ENCODE results near the gene ATP2B2. TPM values are rescaled to one million over a fixed set of nuclear protein-coding genes. Genes with fewer than 3 reads are reported as not detected.

The ATP2B2 gene
- total RNA-seq, 4 donors from 2014 or later: not detected

DNA sequence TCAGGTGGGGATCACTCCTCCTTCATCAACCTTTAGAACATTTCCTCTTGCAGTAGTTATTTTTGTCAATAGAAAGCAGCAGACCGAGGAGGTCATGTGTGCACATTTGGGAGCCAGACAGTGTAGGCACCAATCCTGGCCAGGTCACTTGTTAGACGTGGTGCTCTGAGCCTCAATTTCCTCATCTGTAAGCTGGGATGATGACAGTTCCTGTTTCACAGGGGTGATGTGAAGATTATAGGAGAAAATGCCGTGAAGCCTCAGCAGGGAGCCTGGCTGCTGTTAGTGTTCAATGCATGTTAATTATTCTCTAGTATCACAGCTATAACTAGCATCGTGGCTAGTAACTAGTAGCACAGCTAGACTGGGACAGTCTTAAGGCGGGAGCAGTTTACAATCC is 64.7 kb downstream of the ATP2B2 start:
- TF ChIP-seq POLR2A (IDR thresholded peaks at IDR 0.05) (no peak), EP300 (IDR thresholded peaks at IDR 0.05; ENCODE audit: low read depth) (no peak), POLR2AphosphoS5 (IDR thresholded peaks at IDR 0.05) (no peak)
- TF ChIP-seq, protein P1, sequence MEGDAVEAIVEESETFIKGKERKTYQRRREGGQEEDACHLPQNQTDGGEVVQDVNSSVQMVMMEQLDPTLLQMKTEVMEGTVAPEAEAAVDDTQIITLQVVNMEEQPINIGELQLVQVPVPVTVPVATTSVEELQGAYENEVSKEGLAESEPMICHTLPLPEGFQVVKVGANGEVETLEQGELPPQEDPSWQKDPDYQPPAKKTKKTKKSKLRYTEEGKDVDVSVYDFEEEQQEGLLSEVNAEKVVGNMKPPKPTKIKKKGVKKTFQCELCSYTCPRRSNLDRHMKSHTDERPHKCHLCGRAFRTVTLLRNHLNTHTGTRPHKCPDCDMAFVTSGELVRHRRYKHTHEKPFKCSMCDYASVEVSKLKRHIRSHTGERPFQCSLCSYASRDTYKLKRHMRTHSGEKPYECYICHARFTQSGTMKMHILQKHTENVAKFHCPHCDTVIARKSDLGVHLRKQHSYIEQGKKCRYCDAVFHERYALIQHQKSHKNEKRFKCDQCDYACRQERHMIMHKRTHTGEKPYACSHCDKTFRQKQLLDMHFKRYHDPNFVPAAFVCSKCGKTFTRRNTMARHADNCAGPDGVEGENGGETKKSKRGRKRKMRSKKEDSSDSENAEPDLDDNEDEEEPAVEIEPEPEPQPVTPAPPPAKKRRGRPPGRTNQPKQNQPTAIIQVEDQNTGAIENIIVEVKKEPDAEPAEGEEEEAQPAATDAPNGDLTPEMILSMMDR (IDR thresholded peaks at IDR 0.05): no peak
- in situ Hi-C loops (cut with MboI; ENCODE audit: low pct_ligation_motif_present in 1 of 4, low pct_unique_long_range_greater_than_20kb in 1 of 4, low sequenced_read_pairs in 3 of 4): no loop called here
- Histone ChIP-seq H3K4me1 (no peaks in the 10 kb centered on the region), H3K36me3 (no peaks in the 10 kb centered on the region), H3K4me3 (no peak overlapping the region), H3K27ac (no peak overlapping the region), H3K27me3 (no peaks in the 10 kb centered on the region), H3K9me3 (no peaks in the 10 kb centered on the region)
- intact Hi-C loops (cut with DNase I; ENCODE audit: low total_unique reads): no loop called here
- WGBS, 2 donors (ENCODE audit: low coverage in 1 of 2): 67% methylated on average over 5 of the region's 5 CpGs; no CpG with 5 or more reads in 1 of the 2 donors
- no peak for DNase-seq

DNA sequence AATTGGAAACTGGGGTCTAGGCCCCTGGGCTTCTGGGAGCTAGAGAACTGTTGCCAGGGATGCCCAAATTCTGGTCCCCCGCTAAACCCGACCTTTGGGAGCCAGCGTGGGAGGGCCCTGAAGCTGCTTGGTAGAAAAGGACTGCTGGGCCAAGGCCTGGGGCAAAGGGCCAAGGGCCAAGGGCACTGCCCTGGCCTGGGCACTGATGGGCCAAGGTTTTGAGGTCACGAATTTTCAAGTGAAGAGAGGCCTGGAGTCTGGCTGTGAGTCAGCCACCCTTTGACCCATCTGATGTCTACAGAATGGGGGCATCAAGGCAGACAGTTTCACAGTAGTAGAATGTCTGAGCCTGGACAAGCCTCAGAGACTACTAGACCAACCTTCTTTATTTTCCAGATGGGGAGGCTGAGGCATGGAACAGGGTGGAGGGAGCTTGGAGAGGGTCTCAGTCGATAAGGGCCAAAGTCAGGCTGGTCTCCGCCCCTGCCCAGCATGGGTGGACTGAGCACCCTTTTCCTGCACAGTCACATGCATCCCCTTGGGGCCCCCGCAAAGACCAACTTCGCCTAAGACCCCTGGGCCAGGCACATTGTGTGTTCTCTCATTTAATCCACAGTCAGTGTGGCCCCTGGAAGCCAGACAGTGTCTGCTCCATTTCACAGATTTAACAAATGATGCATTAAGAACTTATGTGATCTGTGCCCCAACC is 66.3 kb downstream of the ATP2B2 start:
- no peaks in the 10 kb centered on the region for H3K27me3 ChIP-seq
- H3K4me3 ChIP-seq: no peak overlapping the region
- no peaks in the 10 kb centered on the region for H3K9me3 ChIP-seq
- intact Hi-C loops (cut with DNase I; ENCODE audit: low total_unique reads): no loop called here
- TF ChIP-seq POLR2AphosphoS5 (IDR thresholded peaks at IDR 0.05) (no peak), EP300 (IDR thresholded peaks at IDR 0.05; ENCODE audit: low read depth) (no peak), POLR2A (IDR thresholded peaks at IDR 0.05) (no peak)
- TF ChIP-seq, protein P1 (IDR thresholded peaks at IDR 0.05): no peak
- H3K27ac ChIP-seq: no peak overlapping the region
- H3K36me3 ChIP-seq: no peaks in the 10 kb centered on the region
- H3K4me1 ChIP-seq: no peaks in the 10 kb centered on the region
- in situ Hi-C loops (cut with MboI; ENCODE audit: low pct_ligation_motif_present in 1 of 4, low pct_unique_long_range_greater_than_20kb in 1 of 4, low sequenced_read_pairs in 3 of 4): no loop called here
- no peak for DNase-seq
- 86% methylated on average over 8 of the region's 8 CpGs; no CpG with 5 or more reads in 1 of the 2 donors for WGBS, 2 donors (ENCODE audit: low coverage in 1 of 2)

DNA sequence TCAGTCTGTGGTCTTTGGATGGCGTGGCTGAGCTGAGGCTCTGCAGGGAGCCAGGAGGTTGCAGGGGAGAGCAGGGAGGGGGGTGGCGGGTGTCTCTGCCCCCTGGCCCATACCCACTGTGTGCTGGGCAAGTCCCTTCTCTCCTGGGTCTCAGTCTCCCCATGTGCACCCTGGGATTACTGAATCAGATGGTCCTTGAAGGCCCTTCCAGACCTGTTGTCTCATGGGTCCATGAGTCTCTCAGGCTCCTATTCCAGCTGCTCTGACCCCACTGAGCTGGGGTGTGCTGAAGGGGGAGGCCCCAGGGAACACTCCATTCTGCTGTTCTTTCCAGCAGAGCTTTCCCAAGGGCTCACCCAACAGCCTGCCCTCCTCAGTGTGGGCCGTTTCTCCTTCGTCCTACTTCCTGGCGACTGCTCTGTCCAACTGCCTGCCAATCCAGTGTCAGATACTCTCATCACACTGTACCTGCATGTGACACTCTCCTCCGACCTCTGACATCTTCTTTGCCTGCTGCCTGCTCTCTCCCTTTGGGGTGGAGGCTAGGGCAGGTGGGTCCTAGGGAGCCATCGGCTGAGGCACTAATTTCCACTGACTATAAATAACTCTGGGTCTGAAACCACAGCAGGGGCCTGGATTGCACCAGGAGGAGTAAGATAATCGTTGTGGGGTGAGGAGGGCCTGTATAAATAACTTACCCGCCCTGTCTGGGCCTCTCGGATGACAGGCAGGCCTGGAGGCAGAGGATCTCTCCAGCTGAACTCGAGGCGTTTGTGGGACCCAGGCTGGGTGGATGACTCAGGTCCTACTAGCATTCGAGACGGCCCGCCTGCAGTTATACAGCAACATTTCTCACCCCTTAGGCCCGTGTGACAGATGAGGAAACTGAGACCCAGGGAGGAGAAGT is 67.1 kb downstream of the ATP2B2 start:
- no peak overlapping the region for H3K4me3 ChIP-seq
- WGBS, 2 donors (ENCODE audit: low coverage in 1 of 2): 72% methylated on average over 16 of the region's 16 CpGs; no CpG with 5 or more reads in 1 of the 2 donors
- H3K36me3 ChIP-seq: no peaks in the 10 kb centered on the region
- no peaks in the 10 kb centered on the region for H3K9me3 ChIP-seq
- no peaks in the 10 kb centered on the region for H3K27me3 ChIP-seq
- no peaks in the 10 kb centered on the region for H3K4me1 ChIP-seq
- DNase-seq: no peak
- TF ChIP-seq POLR2A (IDR thresholded peaks at IDR 0.05): no peak
- TF ChIP-seq EP300 (IDR thresholded peaks at IDR 0.05; ENCODE audit: low read depth): no peak
- no peak for TF ChIP-seq POLR2AphosphoS5 (IDR thresholded peaks at IDR 0.05)
- TF ChIP-seq, protein P1 (IDR thresholded peaks at IDR 0.05): no peak
- intact Hi-C loops (cut with DNase I; ENCODE audit: low total_unique reads): no loop called here
- no peak overlapping the region for H3K27ac ChIP-seq
- in situ Hi-C loops (cut with MboI; ENCODE audit: low pct_ligation_motif_present in 1 of 4, low pct_unique_long_range_greater_than_20kb in 1 of 4, low sequenced_read_pairs in 3 of 4): no loop called here

DNA sequence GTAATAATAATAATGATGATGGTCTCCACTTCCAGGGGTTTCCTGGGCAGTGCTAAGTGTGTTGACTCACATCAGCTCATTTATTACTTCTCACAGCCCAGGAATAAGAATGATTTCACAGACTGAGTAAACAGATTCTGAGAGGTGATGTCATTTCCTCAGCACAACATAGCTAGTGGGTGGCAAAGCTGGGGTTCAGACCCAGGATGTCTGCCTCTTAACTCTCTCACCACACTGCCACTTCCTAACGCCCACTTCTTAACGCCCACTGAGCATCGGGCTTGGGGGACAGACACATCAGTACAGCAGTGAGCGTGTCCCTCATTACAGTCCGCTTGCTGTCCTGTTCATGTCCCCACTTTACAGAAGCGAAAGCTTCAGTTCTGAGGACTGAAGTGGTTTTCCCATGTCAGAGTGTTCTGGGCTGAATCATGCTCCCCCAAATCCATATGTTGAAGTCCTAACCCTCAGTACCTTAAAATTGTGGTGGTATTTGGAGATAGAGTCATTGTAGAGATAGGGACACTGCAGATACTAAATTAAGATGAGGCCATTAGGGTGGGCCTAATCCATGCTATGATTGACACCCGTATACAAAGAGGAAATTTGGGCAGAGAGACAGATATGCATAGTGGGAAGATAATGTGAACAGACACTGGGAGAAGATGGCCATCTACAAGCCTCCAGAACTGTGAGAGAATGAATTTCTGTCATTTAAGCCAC is 68.0 kb downstream of the ATP2B2 start:
- Histone ChIP-seq H3K4me3 (no peak overlapping the region), H3K27ac (no peak overlapping the region), H3K4me1 (no peaks in the 10 kb centered on the region), H3K9me3 (no peaks in the 10 kb centered on the region), H3K27me3 (no peaks in the 10 kb centered on the region), H3K36me3 (no peaks in the 10 kb centered on the region)
- in situ Hi-C loops (cut with MboI; ENCODE audit: low pct_ligation_motif_present in 1 of 4, low pct_unique_long_range_greater_than_20kb in 1 of 4, low sequenced_read_pairs in 3 of 4): no loop called here
- TF ChIP-seq EP300 (IDR thresholded peaks at IDR 0.05; ENCODE audit: low read depth) (no peak), POLR2AphosphoS5 (IDR thresholded peaks at IDR 0.05) (no peak), POLR2A (IDR thresholded peaks at IDR 0.05) (no peak)
- TF ChIP-seq, protein P1 (IDR thresholded peaks at IDR 0.05): no peak
- intact Hi-C loops (cut with DNase I; ENCODE audit: low total_unique reads): no loop called here
- WGBS, 2 donors (ENCODE audit: low coverage in 1 of 2): 61 to 73% methylated on average over 3 to 7 of the region's 7 CpGs
- no peak for DNase-seq

Measured in transverse colon (tissue), 4 donors.